Measurements from ENCODE around the gene FGFRL1.
"Not testable (repeated sequence)": the region's sequence is repeated elsewhere in the genome, so short reads cannot be mapped to it uniquely, and the experiment has no call there.

Gene FGFRL1

GRCh38 chr4:992297-993110 lies 18.9 kb upstream of the FGFRL1 start:
- DNase-seq (ENCODE audit: low spot score) = no peak

- no peak for DNase-seq (ENCODE audit: low spot score)
These were observed 18.1 kb upstream of the FGFRL1 start, which contains the start of gene SLC26A1 for GRCh38 chr4:993111-994029. SLC26A1 (minus strand) TSS chr4:993404; CDS start chr4:991703, 1,701 bp downstream.

DNA sequence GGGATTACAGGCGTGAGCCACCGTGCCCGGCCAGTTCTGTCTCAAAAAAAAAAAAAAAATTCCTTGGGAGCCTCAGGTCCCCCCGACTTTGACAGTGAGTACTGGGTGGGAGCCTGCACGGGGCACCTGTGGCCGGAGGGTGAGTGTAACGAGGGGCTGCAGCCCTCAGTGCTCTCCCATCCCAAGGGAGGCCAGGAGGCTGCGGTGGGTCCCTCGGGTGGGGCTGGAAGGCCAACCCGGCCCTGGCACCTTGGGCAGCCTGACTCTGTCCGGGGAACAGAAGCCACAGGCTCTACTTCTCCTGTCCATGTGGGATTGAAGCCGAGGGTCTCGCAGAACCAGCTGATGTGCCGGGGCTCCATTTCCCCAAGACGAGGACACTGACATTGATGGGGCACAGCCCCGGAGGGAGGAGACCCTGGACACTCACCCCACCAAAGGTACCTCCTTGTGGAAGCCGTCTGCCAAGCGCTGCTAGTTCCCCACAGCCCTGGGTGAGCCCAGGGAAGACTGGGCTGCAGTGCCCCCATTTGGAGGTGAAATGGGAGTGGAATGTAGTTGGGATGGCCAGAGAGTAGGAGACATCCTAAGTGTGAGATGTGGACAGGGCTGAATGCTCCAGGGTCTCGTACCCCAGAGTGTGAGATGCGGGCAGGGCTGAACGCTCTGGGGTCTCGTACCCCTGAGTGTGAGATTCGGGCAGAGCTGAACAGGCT lies 16.0 kb upstream of the FGFRL1 start:
- no peak for DNase-seq (ENCODE audit: low spot score)

GRCh38 chr4:996030-996996 lies 15.1 kb upstream of the FGFRL1 start:
- no peak for DNase-seq (ENCODE audit: low spot score)

DNA sequence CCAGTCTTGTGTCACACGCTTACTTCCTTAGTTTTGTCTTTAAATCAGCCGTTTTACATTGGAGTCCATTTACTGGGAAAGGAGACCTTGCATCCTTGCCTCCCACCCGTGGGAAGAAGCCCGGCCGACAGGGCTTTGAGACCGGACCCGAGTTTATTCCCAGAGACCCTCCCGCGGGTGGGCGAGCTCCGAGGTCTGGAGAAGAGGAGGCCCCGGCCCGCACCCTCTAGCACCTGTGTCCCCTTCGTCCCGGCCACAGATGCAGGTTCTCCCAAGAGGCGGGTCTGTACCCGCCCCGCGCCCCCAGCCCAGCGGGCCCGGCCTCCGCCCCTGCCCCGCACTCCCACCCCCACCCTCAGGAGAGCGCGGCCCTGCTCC lies 14.4 kb upstream of the FGFRL1 start:
- no peak for DNase-seq (ENCODE audit: low spot score)

GRCh38 chr4:997375-998071 lies 13.9 kb upstream of the FGFRL1 start:
- DNase-seq (ENCODE audit: low spot score) = no peak

GRCh38 chr4:998096-998691 lies 13.2 kb upstream of the FGFRL1 start:
- no peak for DNase-seq (ENCODE audit: low spot score)

DNA sequence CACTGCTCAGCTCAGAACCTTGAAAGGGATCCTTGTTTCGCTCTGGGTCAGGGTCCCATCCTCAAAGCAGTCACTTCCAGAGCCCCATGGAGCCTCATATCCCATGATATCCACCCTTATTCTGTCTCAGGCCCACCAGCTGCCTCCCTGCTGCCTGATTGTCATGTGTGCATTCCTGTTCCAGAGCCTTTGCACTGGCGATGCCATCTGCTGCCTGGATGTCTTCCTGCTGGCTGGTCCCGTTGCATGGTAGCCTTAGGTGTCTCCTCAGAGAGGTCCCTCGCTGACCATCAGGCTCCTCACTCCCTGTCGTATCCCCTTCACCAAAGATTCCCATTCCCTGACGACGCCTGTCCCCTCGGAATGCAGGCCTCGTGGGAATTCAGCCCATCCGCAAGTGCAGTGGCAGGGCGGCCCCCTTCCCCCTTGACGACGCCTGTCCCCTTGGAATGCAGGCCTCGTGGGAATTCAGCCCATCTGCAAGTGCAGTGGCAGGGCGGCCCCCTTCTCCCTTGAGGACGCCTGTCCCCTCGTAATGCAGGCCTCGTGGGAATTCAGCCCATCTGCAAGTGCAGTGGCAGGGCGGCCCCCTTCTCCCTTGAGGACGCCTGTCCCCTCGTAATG lies 12.1 kb upstream of the FGFRL1 start:
- not testable (repeated sequence) for DNase-seq (ENCODE audit: low spot score)

DNA sequence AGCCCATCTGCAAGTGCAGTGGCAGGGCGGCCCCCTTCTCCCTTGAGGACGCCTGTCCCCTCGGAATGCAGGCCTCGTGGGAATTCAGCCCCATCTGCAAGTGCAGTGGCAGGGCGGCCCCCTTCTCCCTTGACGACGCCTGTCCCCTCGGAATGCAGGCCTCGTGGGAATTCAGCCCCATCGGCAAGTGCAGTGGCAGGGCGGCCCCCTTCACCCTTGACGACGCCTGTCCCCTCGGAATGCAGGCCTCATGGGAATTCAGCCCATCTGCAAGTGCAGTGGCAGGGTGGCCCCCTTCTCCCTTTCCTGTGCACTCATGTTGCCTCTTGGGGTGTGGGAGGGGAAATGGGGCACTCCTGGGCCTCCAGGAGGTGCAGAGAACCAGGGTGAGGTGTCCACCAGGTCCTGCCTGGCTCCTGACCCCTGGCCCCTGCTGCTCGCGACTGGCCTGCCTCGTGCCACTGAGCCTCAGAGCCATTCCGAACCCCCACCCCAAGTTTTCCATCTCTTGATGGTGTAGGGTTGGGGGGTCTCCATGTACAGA lies 11.5 kb upstream of the FGFRL1 start:
- no peak for DNase-seq (ENCODE audit: low spot score)

DNA sequence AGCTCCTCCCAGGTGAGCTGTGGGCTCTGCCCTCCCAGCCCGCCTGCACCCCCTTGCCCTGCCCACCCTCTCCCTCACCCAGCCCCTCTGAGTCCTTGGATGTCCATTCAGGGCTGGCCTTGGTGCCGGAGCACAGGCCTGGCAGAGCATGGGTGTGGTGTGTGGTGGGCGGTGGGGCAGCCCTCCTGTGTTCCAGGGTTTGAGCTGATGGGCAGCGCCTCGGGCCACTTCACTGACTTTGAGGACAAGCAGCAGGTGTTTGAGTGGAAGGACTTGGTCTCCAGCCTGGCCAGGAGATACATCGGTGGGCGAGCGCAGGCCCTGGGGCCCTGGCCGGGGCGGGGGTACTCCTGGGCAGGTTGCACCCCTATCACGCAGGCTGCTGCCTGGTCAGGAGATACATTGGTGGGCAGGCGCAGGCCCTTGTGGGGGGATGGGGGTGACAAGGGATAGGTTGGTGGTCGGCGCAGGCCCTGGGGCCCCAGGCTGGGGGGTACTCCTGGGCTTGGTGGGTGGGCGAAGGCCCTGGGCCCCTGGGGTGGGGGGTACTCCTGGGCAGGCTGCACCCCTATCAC lies 10.7 kb upstream of the FGFRL1 start:
- no peak for DNase-seq (ENCODE audit: low spot score)

- no peak for DNase-seq (ENCODE audit: low spot score)
These were observed 9.8 kb upstream of the FGFRL1 start for GRCh38 chr4:1001561-1002130.

GRCh38 chr4:1002131-1002630 lies 9.2 kb upstream of the FGFRL1 start:
- no peak for DNase-seq (ENCODE audit: low spot score)

DNA sequence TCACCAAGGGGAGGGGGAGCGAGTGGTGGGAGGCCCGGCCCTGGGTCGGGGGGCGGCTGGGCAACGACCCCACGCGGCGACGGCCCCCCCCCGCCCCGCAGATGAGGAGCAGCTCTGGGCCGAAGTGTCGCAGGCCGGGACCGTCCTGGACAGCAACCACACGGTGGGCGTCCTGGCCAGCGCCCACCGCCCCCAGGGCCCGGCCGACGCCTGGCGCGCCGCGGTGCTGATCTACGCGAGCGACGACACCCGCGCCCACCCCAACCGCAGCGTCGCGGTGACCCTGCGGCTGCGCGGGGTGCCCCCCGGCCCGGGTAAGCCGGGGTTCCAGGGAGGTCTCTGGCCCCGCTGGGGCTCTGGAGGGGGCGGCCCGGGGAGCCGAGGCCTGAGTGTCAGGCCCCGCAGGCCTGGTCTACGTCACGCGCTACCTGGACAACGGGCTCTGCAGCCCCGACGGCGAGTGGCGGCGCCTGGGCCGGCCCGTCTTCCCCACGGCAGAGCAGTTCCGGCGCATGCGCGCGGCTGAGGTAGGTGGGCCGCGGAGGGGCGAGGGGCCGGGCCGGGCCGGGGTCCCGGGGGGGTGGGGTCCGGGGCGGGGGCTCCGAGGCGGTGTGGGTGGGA lies 8.7 kb upstream of the FGFRL1 start:
- DNase-seq (ENCODE audit: low spot score) = no peak

GRCh38 chr4:1003271-1004070 lies 8.0 kb upstream of the FGFRL1 start:
- DNase-seq (ENCODE audit: low spot score) = no peak

- no peak for DNase-seq (ENCODE audit: low spot score)
These were observed 7.4 kb upstream of the FGFRL1 start for GRCh38 chr4:1004071-1004418.

- DNase-seq (ENCODE audit: low spot score) = no peak
These were observed 6.6 kb upstream of the FGFRL1 start for GRCh38 chr4:1004557-1005485.

All from ecto neural progenitor cell (in vitro differentiated cells).